Activated T-helper 9 cell treated with anti-CD3 and anti-CD28 coated beads, Interleukin-2, amount 50 U/mL, for 16 hours (primary cell): ENCODE data around the gene DOHH.
"Not testable (repeated sequence)": the region's sequence is repeated elsewhere in the genome, so short reads cannot be mapped to it uniquely, and the experiment has no call there.

Experiments
- DNase-seq: peaks from one replicate; pipeline ENCODE4 v3.0.0-alpha.2; 2020; ENCODE audit warnings: low read depth

The DOHH gene

DNA sequence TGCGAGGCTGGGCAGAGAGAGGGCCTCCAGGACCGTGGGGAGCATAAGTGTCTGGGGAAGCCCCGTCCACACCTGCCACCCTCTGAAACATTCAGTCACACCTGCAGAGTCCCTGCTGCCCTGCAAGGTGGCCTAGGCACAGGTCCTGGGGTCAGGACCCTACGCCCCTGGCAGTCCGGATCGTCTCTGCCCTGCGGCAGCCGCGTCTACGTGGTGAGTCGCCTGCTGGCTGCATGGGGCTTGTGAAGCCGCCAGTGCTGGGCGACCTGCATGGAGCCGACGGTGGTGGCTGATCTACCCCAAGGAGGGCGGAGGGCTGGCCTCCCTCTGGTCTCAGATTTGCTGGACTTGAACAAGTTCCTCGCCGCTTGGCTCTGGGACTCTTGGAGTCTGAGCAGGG is 18.7 kb upstream of the DOHH start:
- DNase-seq: no peak

DNA sequence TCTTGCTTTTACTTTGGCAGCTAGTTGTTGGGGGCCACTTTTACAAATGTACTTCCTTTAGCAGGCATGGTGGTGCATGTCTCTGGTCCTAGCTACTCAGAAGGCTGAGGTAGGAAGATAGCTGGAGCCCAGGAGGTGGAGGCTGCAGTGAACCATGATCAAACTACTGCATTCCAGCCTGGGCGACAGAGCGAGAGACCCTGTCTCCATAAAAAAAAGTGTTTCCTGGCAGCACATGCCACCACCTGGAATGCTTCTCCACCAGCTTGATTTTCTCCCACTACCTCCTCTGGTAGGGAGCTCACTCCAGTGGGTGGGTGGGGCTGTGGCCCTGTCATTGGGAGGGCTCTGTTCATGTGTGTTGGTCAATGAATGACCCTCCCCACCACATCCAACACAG is 18.2 kb upstream of the DOHH start:
- DNase-seq: no peak

DNA sequence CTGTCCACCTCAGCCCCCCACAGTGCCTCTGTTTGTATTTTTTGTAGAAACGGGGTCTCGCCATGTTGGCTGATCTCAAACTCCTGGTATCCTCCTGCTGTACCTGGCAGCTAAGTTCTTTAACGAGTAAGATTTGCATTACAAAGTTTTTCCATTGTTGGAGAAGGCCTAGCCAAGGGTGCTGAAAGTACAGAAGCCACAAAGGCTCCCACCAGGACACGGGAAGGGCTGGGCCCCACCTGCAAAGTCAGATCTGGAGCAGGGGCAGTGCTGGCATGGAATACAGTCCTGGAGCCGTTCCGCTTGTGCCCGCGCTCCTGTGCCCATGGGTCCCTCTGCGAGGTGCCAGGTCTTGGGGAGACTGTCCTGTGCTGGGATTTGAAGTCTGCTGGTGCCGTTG is 17.8 kb upstream of the DOHH start:
- no peak for DNase-seq

DNA sequence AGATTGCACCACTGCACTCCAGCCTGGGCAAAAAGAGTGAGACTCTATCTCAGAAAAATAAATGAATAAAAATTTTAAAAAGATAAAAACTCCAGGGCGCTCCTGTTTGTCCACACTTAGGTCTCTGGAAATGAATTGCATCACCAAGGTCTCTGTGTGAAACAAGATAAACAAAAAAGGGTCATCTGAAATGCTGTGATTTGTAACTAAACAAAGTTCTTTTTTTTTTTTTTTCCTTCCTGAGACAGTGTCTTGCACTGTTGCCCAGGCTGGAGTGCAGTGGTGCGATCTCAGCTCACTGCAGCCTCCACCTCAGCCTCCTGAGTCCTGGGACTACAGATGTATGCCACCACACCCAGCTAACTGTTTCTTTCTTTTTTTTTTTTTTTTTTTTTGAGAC is 17.2 kb upstream of the DOHH start:
- DNase-seq: no peak

DNA sequence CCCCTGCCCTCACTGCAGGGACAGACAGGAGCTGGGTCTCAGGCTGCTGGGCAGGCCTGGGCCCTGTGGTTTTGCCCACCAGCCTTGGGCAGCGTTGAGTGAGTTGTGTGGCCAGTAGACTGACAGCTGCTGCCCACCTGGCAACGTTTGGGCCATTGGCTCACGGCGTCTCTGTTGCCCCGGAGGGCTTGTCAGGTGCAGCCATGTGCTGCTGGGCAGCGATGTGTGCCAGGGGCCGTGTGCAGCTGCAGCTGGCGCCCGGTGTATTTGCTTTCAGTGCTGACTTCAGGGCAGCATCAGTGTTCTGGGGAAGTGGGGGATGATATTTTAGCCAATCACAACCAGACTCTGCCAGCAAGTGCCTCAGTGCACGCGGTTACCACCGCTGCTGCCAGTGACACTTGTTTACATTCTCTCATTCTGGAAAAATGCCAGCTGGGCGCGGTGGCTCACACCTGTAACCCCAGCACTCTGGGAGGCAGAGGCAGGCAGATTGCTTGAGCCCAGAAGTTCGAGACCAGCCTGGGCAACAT is 16.3 kb upstream of the DOHH start:
- DNase-seq: no peak

DNA sequence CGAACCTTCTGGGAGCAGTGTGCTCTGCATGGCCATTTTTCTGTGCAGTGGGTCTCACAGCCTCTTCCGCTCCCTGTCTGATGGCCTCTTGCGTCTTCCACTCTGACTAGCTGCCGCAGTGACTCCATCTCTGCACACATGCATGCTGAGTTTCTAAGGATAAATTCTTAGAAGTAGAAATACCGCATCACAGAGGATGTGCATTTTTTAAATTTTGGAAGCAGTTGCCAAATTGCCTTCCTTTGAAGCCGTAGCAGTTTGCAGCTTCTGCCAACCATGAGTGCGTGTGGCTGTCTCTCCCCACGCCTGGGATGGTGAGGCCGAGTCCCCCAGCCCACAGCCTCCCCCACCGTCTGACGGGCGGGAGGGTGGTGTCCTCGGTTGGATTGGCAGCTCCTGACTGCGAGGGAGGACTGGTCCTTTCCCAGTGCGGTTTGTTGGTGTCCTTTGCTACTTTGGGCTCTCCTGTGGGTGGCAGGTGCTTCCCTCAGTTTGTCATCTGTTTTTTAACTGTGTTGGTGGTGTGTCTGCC is 15.5 kb upstream of the DOHH start:
- DNase-seq: no peak

DNA sequence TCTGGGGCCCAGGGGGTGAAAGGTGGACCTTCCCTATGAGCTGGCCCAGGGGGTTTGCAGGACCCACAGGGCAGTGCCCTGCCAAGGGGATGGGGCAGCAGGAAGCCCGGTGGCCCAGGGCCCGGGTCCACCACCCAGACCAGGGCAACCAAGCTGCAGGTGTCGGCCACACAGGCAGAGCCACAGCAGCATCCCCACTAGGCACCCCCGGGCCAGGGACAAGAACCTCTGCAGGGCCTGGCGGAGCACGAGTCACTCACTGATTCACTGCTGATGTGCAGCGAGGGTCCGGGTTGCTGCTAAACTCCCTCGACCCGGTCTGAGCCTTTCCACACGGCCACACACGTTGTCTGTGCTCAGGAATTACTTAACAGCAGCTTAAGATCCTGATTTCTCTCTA is 14.5 kb upstream of the DOHH start:
- DNase-seq: no peak

DNA sequence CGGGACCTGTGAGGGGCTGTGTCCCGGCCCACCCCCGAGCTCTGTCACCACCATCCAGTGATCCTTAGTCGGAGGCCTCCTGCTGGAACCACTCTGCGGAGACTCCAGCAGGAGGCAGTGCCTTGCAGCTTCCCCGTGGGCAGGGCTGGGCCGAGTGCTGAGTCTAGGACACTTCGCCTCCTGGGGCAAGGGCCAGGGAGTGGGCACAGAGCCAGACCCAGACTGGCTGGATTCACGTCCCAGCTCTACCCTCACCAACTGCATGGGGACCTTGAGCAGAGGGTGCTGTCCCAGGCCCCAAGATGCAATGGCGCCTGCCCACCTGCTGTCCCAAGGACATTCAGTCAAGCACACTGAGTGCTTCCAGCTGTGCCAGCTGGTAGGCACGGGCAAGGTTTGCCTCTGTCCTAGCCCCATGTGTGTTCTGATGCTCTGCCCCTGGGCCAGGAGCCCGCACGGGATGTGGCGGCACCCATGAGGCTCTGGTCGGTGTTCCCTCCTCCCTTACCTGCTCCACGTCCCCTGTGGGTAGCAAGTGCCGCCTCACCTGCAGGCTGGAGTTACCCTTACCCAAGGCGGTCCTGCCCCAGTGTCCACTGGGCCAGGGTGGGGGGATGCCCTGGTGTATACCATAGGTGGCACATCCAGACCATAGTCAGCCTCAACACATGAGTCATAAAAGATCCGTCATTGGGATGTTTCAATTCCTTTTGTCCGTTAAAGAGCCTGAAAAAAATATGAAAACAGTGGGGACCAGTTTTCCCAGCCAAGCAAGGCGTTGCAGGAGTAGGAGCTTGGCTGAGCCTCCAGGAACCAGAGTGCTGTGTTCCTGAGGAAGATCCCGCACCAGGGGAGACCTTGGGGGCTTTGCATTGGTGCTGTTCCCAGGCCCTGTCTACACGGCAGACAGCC is 13.0 kb upstream of the DOHH start:
- no peak for DNase-seq

DNA sequence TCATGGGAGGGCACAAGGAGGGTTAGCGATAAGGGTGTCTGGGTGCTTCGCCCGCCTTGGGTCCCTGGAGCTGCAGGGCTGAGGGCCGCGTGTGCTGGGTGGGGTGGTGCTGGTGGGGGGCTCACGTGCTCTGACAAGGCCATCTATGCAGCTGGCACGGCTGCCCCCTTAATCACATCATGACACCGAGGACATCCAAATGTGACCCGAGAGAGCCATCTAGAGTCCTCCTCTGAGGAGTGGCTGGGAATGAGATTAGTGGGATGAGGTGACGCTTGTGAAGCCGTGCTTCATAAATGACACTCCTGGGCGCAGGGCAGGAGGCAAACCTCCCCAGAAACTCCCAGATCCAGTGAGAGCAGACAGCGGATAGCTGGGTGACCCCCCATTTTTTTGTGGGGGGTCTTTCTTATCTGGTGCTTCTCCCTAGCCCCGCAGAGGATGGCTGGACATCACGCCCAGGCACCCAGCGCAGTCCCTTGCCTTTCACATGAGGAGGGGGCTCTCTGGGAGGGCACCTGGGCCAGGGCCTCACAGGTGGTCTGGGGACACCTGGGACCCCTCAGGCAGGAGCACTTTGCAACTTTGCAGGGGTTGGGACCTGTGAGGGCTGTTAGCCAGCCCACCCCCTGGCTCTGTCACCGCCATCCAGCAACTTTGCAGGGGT is 12.2 kb upstream of the DOHH start:
- DNase-seq: no peak

DNA sequence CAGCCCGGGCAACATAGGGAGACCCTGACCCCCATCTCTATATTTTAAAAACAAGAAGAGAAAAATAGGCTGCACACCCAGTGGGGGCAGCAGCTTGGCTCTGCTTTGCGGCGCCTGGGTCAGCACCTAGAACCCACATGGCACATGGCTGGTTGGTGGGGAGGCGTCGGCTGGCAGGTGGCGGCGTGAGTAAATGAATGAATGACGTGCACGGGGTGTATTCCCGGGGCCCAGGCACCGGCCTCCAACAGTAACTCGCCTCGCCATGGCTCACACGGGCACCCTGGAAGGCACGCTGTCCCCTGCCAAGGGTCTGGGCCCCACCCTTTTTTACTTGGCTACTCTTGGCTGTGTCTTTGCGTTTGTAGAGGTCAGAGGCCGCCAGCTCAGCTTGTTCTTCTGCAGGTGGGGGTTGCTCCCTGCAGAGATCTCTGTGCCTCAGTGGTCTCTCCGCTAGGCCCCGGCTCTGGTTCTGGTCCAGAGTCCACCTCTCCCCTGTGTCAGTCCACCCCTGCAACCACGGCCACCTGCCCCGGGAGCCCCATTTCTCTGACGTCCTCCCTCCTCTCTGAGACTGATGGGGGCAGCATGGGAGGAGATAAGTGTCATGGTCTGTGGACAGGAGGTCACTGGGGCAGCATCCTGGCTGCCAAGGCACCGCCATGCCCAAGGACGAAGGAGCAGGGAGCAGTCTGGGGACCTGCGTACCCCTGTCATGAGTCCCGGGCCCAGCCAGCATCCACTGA is 11.2 kb upstream of the DOHH start:
- no peak for DNase-seq

DNA sequence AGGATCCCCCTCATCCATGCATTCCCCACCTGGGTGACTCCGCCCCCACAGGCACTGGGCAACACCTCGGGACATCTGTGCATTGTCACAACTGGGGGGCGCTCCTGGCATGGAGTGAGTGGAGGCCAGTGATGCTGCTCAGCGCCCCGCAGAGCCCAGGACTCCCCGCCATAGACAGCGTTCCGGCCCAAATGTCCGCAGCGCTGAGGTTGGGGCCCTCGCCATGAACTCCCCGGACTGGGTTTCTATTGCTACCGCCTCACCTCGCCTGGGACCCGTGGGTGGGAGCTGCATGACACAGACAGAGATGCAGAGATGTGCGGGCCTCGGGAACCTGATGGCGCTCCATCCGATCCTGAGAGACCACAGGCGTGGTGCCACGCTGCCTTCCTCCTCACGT is 10.3 kb upstream of the DOHH start:
- no peak for DNase-seq

DNA sequence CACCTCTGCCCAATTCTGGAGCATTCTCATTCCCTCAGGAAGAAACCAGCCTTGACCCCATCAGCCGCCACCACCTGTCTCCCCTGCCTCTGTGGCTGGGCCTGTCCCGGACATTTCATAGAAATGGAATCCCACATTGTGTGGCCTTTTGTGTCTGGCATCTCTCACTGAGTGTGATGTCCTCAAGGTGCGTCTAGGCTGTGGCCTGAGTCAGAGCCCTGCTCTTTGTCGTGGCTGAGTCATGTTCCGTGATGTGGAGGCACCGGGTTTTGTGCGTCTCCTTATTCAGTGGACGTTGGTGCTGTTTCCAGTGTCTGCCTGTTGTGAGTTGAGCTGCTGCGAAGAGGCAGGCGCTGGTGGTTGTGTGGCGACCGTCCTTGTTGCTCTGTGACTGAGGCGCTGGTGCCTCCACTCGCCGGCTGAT is 9.1 kb upstream of the DOHH start:
- DNase-seq: no peak

DNA sequence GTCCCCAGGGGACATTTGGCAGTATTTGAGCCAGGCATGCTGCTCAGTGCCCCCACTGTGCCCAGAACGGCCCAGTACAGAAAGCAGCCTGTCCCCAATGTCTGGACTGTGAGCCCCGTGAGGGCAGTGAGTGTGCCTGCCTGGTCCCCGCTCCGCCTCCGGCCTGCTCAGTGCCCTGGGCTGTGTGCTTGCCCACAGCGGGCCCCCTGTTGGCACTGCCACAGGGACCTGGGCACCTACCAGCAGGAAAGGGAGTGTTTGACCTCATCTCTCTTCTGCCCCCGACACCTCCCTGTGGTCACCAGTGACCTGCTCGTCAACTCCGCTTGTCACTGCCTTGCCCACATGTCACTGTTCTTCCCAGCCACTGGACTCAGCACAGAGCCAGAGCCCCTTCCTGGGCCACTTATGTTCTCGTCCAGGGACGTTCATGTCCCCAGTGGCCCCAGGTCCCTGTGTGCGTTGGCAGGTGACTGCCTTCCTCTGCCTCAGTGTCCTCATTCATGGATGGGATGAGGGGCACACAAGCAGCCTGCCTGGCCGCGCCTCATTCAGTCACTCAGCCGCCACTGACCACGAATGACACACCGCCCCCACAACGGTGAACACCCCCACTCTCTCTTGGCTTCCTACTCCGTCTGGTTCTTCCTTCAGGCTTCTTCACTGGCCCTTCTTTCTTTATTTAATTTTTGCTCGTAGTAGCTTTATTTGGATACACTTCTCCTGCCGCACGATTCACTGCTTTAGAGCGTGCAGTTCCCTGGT is 8.5 kb upstream of the DOHH start:
- DNase-seq: no peak

DNA sequence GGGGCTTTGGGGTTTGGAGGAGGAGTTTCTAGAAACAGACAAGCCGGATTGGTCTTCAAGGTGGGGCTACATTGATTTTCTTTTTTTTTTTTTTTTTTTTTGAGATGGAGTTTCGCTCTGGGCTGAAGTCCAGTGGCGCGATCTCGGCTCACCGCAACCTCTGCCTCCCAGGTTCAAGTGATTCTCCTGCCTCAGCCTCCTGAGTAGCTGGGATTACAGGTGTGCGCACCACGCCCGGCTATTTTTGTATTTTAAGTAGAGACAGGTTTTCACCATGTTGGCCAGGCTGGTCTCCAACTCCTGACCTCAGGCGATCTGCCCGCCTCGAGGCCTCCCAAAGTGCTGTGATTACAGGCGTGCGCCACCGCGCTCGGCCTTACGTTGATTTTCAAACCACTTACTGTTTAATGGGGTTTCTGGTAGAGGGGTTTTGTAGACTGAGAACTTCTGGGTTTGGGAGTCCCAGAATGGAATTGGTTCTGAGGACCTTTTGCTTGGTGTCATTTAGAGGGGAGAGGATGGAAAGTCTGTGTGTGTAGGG is 7.7 kb upstream of the DOHH start:
- DNase-seq: not testable (repeated sequence)

DNA sequence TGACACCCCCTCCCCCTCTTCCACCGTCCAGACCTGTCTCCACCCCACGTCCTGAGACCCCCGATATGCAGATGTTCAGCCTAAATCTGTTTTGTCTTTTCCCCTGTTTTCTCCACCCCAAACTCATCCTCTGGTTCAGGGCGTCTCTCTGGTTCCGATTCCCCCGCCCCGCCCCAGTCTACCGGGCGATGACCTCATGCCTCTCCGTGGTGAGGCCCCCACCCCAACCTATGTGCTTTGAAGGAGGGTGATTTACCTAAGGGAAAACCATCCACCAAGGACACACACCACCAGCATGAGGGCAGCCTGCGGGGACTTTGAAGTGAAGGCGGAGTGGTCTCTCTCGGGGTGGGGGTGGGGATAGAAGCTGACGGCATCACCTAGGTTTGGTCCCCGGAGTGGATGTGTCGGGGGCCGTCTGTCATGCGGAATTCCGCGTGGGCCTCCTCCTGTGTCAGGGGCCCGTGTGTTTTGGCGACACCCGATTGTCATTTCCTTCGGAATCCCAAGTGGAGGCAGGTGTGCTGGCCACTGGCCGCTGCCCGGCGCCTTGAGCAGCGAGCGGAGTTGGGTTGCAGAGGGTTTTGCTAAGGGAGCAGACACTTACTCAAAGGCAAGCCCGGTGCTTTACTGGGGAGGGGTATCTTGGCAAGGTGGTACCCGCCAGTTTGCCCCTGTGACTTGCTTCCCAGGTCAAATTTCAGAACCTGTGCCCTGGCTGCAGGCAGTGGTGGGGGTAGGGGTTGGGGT is 7.1 kb upstream of the DOHH start:
- DNase-seq: peak; percentile 27

DNA sequence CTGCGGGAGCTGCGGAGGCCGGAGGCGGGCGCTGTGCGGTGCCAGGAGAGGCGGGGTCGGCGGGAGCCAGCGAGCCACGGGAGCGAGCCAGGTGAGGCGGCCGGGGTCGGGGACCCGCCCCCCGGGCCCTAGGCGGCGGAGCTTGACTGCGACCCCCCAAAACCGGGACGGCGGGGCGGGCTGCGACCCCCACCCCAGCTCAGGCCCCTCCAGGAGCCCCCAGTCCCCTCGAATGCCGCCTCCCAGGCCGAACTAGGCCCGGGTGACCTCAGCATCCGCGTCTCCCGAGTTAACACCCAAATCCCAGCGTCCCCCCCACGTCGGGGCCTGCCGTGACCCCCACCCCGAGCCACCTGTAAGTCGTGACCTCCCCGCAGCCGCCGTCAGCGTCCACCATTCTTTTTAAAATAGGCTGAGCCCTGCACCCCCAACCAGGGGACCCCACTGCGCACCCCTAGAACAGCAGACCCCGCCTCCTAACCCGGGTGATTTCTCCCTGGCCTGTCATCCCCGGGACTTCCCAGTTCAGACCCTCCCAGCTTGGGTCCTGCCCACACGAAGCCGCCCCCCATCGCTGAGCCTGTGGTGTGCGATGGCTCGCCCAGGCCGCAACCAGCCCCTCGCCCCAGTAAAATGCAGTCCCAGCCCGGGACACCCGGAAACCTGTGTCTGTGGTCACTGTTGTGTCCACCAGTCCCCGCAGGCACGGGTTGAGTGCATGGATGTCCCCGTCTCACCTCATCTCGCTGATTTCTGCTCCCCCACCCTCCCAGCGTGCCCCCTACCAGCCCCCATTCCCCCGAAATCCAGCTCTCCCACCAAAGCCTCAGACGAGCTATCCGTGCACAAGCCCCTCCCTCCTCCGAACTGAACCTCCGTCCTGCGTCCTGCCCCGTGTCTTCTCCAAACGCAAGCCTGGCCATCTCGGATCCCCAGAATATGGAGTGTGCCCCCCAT is 6.2 kb upstream of the DOHH start:
- no peak for DNase-seq

DNA sequence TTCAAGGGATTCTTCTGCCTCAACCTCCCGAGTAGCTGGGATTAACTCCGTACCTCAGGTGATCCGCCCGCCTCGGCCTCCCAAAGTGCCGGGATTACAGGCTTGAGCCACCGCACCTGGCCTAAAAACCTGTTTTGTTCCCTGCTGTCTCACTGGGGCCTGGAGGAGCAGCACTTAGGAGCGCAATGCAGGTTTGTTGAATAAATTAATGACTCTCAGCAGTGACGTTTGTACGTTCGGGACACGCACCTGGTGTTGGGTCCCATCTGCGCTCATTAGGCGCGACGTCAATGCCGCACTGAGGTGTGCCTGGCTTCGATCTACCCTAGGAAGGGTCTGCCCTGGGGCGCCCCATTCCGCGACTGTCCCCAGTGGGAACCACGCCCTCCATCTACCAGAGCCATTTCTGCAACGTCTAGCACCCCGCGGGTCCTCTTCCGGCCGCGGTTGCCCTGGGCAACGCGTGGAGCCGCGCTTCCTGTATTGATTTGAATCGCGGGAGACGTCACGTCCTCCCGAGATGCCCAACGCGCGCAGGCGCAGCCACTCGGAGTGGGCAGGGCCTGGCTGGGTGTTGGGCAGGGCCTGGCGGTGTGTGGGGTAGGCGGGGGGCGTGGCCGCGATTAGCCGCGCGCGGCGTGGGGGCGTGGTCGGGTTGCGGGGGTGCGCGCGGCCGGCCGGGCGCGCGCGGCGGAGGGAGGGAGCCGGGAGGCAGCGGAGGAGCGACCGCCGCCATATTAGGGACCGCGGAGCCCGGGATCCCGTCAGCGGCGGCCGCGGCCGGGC is 5.3 kb upstream of the DOHH start, which contains the start of gene FZR1:
TSS of gene FZR1 (plus strand) at position 714 of the 786 bp plus-strand sequence. CDS start 16,679 bp downstream, outside the sequence.
- peak; percentile 100 for DNase-seq

DNA sequence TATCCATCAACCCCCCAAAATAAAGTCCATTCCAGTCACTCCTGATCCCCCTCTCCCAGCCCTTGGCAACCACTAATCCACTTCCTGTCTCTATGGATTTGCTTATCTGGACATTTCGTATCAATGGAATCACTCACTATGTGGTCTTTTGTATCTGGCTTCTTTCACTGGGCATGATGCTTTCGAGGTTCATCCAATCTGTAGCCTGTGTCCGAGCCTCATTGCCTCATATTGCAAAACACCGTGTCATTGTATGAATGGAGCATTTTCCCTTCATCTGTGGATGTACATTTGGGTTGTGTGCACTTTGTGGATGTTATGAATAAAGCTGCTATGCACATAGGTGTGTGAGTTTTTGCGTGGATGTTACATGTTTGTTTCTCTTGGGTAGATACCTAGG is 4.3 kb upstream of the DOHH start:
- no peak for DNase-seq
